Neuronal stem cell (in vitro differentiated cells): ENCODE data around the gene CACNA2D4.

ENCODE experiments used
- DNase-seq: peaks from one replicate; pipeline ENCODE4 v3.0.0-alpha.2; 2013; ENCODE audit warnings: low spot score
- H2AFZ ChIP-seq: one replicate; pipeline ENCODE4 v1.6.1; 2013; ENCODE audit warnings: mild to moderate bottlenecking, low read length, inconsistent platforms
- H2AK5ac ChIP-seq: 2 replicates; pipeline ENCODE4 v1.6.1; 2013; ENCODE audit warnings: low read depth, mild to moderate bottlenecking, inconsistent platforms, low read length, moderate library complexity, mixed read lengths
- H2BK120ac ChIP-seq: 2 replicates; pipeline ENCODE4 v1.6.1; 2013; ENCODE audit warnings: low read depth, mild to moderate bottlenecking, inconsistent platforms, low read length, moderate library complexity, mixed read lengths
- H2BK12ac ChIP-seq: one replicate; pipeline ENCODE4 v1.6.1; 2013; ENCODE audit warnings: low read length, inconsistent platforms
- H2BK15ac ChIP-seq: 2 replicates; pipeline ENCODE4 v1.6.1; 2013; ENCODE audit warnings: mild to moderate bottlenecking, low read length, inconsistent platforms, mixed read lengths
- H2BK5ac ChIP-seq: one replicate; pipeline ENCODE4 v1.6.1; 2013; ENCODE audit warnings: inconsistent platforms, mild to moderate bottlenecking, low read length, moderate library complexity
- H3K14ac ChIP-seq: one replicate; pipeline ENCODE4 v1.6.1; 2013; ENCODE audit warnings: low read length, inconsistent platforms
- H3K18ac ChIP-seq: 2 replicates; pipeline ENCODE4 v1.6.1; 2013; ENCODE audit warnings: low read length, inconsistent platforms
- H3K23ac ChIP-seq: 2 replicates; pipeline ENCODE4 v1.6.1; 2013; ENCODE audit warnings: low read depth, mild to moderate bottlenecking, mixed read lengths, low read length, inconsistent platforms; ENCODE audit not compliant: poor library complexity
- H3K27ac ChIP-seq: replicated peaks from 3 replicates; pipeline ENCODE4 v1.5.1; 2013; ENCODE audit warnings: low read length, inconsistent platforms
- H3K27me3 ChIP-seq, 3 experiments: 2 replicates each; pipeline ENCODE4 v1.6.1; 2013; ENCODE audit warnings: low read length in 3 of 3, mild to moderate bottlenecking in 2 of 3, inconsistent platforms in 1 of 3, low read depth in 1 of 3, mixed read lengths in 1 of 3, moderate library complexity in 1 of 3; ENCODE audit not compliant: control insufficient read depth in 3 of 3, insufficient read depth in 3 of 3
- H3K36me3 ChIP-seq, 2 donors: replicated peaks in 1 of 2; 2 replicates each; pipeline ENCODE4 v1.6.1; 2013; ENCODE audit warnings: low read length in 2 of 2; ENCODE audit not compliant: control insufficient read depth in 2 of 2, insufficient read depth in 2 of 2
- H3K4ac ChIP-seq: 2 replicates; pipeline ENCODE4 v1.6.1; 2013; ENCODE audit warnings: inconsistent platforms, mild to moderate bottlenecking, low read length, moderate library complexity
- H3K4me1 ChIP-seq, 2 donors: 1 replicate in 1 of 2; 2 replicates in 1 of 2; pipeline ENCODE4 v1.6.1; 2013; ENCODE audit warnings: low read length in 2 of 2, low read depth in 1 of 2; ENCODE audit not compliant: control insufficient read depth in 2 of 2, insufficient read depth in 1 of 2
- H3K4me2 ChIP-seq: one replicate; pipeline ENCODE4 v1.6.1; 2013; ENCODE audit warnings: mild to moderate bottlenecking, low read length, inconsistent platforms; ENCODE audit not compliant: insufficient read depth, poor library complexity, severe bottlenecking
- H3K4me3 ChIP-seq, 2 donors: 2 replicates each; pipeline ENCODE4 v1.5.1; 2013; ENCODE audit warnings: low read length in 2 of 2, mild to moderate bottlenecking in 2 of 2, inconsistent platforms in 1 of 2, moderate library complexity in 1 of 2
- H3K79me1 ChIP-seq: one replicate; pipeline ENCODE4 v1.6.1; 2013; ENCODE audit warnings: low read depth, mild to moderate bottlenecking, inconsistent platforms, low read length, moderate library complexity
- H3K9ac ChIP-seq: one replicate; pipeline ENCODE4 v1.6.1; 2013; ENCODE audit warnings: mild to moderate bottlenecking, low read depth, low read length, inconsistent platforms; ENCODE audit not compliant: poor library complexity
- H3K9me3 ChIP-seq, 2 donors: replicated peaks in 1 of 2; 2 replicates each; pipeline versions ENCODE3 to v1.6.1; 2013; ENCODE audit warnings: low read length in 2 of 2, mild to moderate bottlenecking in 2 of 2, inconsistent platforms in 1 of 2, low read depth in 1 of 2, mixed read lengths in 1 of 2, moderate library complexity in 1 of 2; ENCODE audit not compliant: control insufficient read depth in 2 of 2, insufficient read depth in 1 of 2
- H4K8ac ChIP-seq: one replicate; pipeline ENCODE4 v1.6.1; 2013; ENCODE audit warnings: low read depth, mild to moderate bottlenecking, inconsistent platforms, low read length, moderate library complexity
- H4K91ac ChIP-seq: one replicate; pipeline ENCODE4 v1.6.1; 2013; ENCODE audit warnings: low read length, low read depth, mild to moderate bottlenecking, inconsistent platforms; ENCODE audit not compliant: poor library complexity
- WGBS, 2 donors: extraction: QIAGEN DNeasy Blood & Tissue Kit; methylation state at CpG; one replicate each; pipeline ENCODE4 v1.1.7; 2013; ENCODE audit warnings: missing lambda C conversion rate in 2 of 2, mixed read lengths in 1 of 2; ENCODE audit not compliant: insufficient read length in 2 of 2, insufficient replicate concordance in 1 of 2; ENCODE audit errors: extremely low coverage in 2 of 2; 5-methylcytosine and 5-hydroxymethylcytosine counted together

CACNA2D4 gene

GRCh38 chr12:1758376-1758775, 160.1 kb downstream of the CACNA2D4 start:
- H3K4me3 ChIP-seq: no peak overlapping the region
- H3K9ac ChIP-seq: no peak overlapping the region
- DNase-seq: no peak
- no peak overlapping the region for H2BK15ac ChIP-seq
- WGBS, 2 donors: no CpG with 5 or more reads among the region's 2 CpGs
- peaks cover 0 to 3% of the 10 kb centered on the region in 2 donors for H3K9me3 ChIP-seq
- H4K8ac ChIP-seq: no peak overlapping the region
- no peak overlapping the region for H3K4me2 ChIP-seq
- no peak overlapping the region for H2BK12ac ChIP-seq
- H3K79me1 ChIP-seq: no peaks in the 10 kb centered on the region
- no peak overlapping the region for H2BK5ac ChIP-seq
- no peak overlapping the region for H3K14ac ChIP-seq
- no peaks in the 10 kb centered on the region for H3K4me1 ChIP-seq
- H3K18ac ChIP-seq: no peak overlapping the region
- H3K27me3 ChIP-seq: no peaks in the 10 kb centered on the region
- no peak overlapping the region for H2AK5ac ChIP-seq
- H3K36me3 ChIP-seq: peaks cover 8 to 61% of the 10 kb centered on the region in 2 donors
- H3K23ac ChIP-seq: no peak overlapping the region
- H2AFZ ChIP-seq: no peak overlapping the region
- no peak overlapping the region for H3K4ac ChIP-seq
- H3K27ac ChIP-seq: no peak overlapping the region
- H4K91ac ChIP-seq: no peak overlapping the region
- H2BK120ac ChIP-seq: no peak overlapping the region

GRCh38 chr12:1750300-1750699, 168.2 kb downstream of the CACNA2D4 start:
- Histone ChIP-seq H3K4ac (no peak overlapping the region), H3K18ac (no peak overlapping the region), H3K14ac (no peak overlapping the region), H4K91ac (no peak overlapping the region), H3K27me3 (no peaks in the 10 kb centered on the region), H2BK15ac (no peak overlapping the region), H3K4me2 (no peak overlapping the region), H3K27ac (no peak overlapping the region), H3K36me3 (peaks cover 0 to 15% of the 10 kb centered on the region in 2 donors), H3K9me3 (peaks cover 2 to 16% of the 10 kb centered on the region in 2 donors), H3K23ac (no peak overlapping the region), H2AK5ac (no peak overlapping the region), H4K8ac (no peak overlapping the region), H2BK120ac (no peak overlapping the region), H2BK5ac (no peak overlapping the region), H2AFZ (no peak overlapping the region), H3K79me1 (no peaks in the 10 kb centered on the region), H3K9ac (no peak overlapping the region), H3K4me1 (no peaks in the 10 kb centered on the region), H2BK12ac (no peak overlapping the region), H3K4me3 (no peak overlapping the region)
- no CpG with 5 or more reads among the region's 3 CpGs for WGBS, 2 donors
- no peak for DNase-seq

- H2BK12ac ChIP-seq: no peak overlapping the region
- H3K4ac ChIP-seq: no peak overlapping the region
- no peak overlapping the region for H3K27ac ChIP-seq
- no peak overlapping the region for H3K4me2 ChIP-seq
- no peak overlapping the region for H2BK5ac ChIP-seq
- no peak overlapping the region for H3K18ac ChIP-seq
- H4K8ac ChIP-seq: no peak overlapping the region
- no peak overlapping the region for H3K4me3 ChIP-seq
- peaks cover 0 to 4% of the 10 kb centered on the region in 2 donors for H3K36me3 ChIP-seq
- DNase-seq: no peak
- no peaks in the 10 kb centered on the region for H3K79me1 ChIP-seq
- H2BK120ac ChIP-seq: no peak overlapping the region
- no peak overlapping the region for H2AFZ ChIP-seq
- no peak overlapping the region for H3K14ac ChIP-seq
- WGBS, 2 donors: no CpG with 5 or more reads among the region's 5 CpGs
- H2BK15ac ChIP-seq: no peak overlapping the region
- no peaks in the 10 kb centered on the region for H3K27me3 ChIP-seq
- H2AK5ac ChIP-seq: no peak overlapping the region
- peaks cover 2 to 16% of the 10 kb centered on the region in 2 donors for H3K9me3 ChIP-seq
- no peaks in the 10 kb centered on the region for H3K4me1 ChIP-seq
- no peak overlapping the region for H3K9ac ChIP-seq
- H3K23ac ChIP-seq: no peak overlapping the region
- no peak overlapping the region for H4K91ac ChIP-seq
These were observed 169.4 kb downstream of the CACNA2D4 start for GRCh38 chr12:1749019-1749418.

GRCh38 chr12:1747609-1748008, 170.8 kb downstream of the CACNA2D4 start:
- no peak overlapping the region for H2AFZ ChIP-seq
- H3K4ac ChIP-seq: no peak overlapping the region
- H3K18ac ChIP-seq: no peak overlapping the region
- H3K27ac ChIP-seq: no peak overlapping the region
- no peak overlapping the region for H2AK5ac ChIP-seq
- H4K8ac ChIP-seq: no peak overlapping the region
- H3K36me3 ChIP-seq: peaks cover 0 to 2% of the 10 kb centered on the region in 2 donors
- no peaks in the 10 kb centered on the region for H3K79me1 ChIP-seq
- no peak overlapping the region for H3K4me3 ChIP-seq
- no peak overlapping the region for H3K9ac ChIP-seq
- no peak overlapping the region for H2BK120ac ChIP-seq
- peaks cover 2 to 16% of the 10 kb centered on the region in 2 donors for H3K9me3 ChIP-seq
- no peak overlapping the region for H2BK15ac ChIP-seq
- H3K27me3 ChIP-seq: no peaks in the 10 kb centered on the region
- no peaks in the 10 kb centered on the region for H3K4me1 ChIP-seq
- no peak overlapping the region for H2BK5ac ChIP-seq
- no peak overlapping the region for H4K91ac ChIP-seq
- H3K14ac ChIP-seq: no peak overlapping the region
- no peak for DNase-seq
- no peak overlapping the region for H2BK12ac ChIP-seq
- no peak overlapping the region for H3K23ac ChIP-seq
- H3K4me2 ChIP-seq: no peak overlapping the region
- WGBS, 2 donors: no CpG with 5 or more reads among the region's 2 CpGs
